LNCAP (cell line): Measurements from ENCODE around the gene GSTP1.
A peak's percentile ranks its signal among the peaks of the same experiment; 100 is the strongest.

Experiments
- TF ChIP-seq, protein P1 (sequence below): fragments of 450-650 bp; IDR thresholded peaks from 2 replicates; pipeline ENCODE4 v1.5.1; 2017; ENCODE audit warnings: mild to moderate bottlenecking

Gene GSTP1

DNA sequence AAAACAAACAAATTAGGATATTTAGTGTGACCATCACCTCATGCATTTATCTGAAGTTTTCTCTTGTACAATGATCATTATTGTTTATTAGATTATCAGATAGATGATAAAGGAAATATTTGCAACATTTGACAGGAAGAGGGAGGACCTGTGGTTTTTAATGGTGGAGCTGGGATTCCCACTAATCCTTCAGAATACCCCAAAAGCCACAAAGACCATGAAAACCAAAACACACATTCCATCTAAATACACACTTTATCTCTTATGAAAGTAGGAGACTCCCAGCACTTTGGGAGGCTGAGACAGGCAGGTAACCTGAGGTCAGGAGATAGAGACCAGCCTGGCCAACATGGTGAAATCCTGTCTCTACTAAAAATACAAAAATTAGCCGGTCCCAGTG is 15.5 kb downstream of the GSTP1 start:
- TF ChIP-seq, protein P1, sequence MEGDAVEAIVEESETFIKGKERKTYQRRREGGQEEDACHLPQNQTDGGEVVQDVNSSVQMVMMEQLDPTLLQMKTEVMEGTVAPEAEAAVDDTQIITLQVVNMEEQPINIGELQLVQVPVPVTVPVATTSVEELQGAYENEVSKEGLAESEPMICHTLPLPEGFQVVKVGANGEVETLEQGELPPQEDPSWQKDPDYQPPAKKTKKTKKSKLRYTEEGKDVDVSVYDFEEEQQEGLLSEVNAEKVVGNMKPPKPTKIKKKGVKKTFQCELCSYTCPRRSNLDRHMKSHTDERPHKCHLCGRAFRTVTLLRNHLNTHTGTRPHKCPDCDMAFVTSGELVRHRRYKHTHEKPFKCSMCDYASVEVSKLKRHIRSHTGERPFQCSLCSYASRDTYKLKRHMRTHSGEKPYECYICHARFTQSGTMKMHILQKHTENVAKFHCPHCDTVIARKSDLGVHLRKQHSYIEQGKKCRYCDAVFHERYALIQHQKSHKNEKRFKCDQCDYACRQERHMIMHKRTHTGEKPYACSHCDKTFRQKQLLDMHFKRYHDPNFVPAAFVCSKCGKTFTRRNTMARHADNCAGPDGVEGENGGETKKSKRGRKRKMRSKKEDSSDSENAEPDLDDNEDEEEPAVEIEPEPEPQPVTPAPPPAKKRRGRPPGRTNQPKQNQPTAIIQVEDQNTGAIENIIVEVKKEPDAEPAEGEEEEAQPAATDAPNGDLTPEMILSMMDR: no peak

DNA sequence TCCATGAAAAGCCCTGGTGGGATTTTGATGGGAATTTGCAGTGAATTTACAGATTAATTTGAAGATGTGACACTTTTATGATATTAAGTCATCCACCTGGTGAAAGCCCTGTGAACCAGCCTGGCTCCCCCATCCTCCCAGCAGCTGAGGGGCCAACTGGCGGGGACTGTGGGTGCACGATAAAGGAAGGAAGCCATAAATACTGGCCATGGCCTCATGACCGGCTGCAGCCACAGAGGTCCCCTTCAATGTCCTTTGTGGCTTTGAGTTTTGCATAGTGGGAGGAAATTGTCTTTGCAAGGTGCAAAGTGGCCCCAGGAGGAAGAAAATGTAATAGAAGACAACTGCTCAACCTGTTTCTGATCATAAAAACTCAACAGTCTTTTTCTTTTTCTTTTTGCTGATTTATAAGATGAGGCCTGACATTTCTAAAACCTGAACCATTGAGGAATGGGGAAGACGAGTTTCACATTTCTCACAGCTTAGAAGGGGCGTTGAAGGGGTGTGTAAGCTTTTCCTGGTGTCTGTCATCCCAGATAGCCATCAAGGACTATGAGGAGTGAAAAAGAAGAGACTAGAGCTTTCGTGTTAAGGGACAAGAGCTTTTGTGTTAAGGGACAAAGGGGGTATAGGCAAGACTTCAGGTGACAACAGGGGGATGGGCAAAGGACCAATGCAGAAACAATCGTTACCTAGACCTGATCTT is 16.9 kb downstream of the GSTP1 start:
- TF ChIP-seq, protein P1: no peak

DNA sequence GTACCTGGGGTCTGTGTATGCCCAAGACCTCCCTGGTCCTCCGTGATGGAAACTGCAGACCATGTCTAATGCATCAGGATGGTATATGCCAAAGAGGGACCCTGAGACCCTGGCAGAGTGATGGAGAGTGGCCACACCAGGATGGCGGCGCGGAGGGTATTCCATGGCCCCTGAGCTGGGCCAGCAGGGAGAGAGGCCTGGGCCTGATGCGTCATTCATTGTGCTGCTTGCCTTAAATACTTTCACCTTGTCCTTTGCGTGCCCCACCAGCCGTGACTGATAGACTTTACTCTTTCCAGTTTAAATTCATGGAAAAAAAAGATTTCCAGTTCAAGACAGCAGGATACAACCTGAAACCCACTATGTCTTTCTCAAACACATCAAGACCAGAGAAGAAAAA is 17.5 kb downstream of the GSTP1 start:
- TF ChIP-seq, protein P1: no peak

DNA sequence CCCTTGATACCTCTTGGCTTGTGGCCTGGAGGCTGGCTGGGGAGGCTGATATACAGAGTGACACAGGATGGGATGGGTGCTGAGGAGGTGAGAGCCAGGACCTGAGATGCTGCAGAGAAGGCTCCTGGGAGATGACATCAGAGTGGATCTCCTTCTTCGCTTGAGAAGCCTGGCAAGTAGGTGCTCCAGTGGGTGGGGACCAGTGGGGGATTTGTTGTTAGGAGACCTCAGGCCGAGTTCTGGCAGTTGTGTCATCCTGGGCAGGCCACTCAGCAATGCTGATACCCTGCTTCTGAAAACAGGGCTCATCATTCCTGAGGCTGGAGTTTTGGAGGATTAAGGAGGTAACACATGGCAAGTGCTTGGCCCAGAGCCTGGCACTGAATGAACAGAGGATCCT is 21.2 kb downstream of the GSTP1 start:
- TF ChIP-seq, protein P1: no peak

DNA sequence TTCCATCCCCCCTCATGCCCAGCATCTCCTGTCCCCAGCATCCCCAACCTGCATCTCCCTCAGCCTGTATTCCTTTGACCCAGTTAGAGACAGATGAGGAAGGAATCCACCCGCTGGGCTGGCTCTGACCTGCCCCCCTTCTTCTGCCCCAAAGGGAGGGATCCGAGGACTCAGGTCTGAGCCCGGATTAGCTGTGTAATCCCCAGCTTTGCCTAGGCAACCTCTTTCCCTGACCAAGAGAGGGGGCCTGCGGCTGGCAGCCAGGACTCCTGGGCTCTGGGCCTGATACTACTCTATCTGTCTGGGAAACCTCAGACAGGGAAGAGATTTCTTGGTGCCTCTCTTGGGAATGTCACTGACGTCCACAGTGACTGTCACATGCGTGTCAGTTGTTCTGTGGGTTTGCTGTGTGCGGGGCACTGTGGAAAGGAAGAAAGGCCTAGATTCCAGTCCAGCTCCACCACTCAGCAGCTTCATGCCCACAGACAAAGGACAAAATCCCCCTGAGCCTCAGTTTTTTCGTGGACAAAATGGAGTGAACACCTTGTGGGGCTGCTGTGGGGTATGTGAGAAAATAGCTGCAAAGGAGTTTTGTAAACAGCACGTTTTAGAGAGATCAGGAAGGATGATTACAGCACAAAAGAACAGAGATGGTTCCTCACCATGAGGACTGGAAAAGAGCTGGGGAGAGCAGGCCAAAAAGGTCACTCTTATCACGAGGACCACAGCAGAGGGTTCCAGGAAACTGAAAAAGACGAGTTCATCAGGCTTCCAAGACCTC is 21.8 kb downstream of the GSTP1 start:
- TF ChIP-seq, protein P1: no peak

DNA sequence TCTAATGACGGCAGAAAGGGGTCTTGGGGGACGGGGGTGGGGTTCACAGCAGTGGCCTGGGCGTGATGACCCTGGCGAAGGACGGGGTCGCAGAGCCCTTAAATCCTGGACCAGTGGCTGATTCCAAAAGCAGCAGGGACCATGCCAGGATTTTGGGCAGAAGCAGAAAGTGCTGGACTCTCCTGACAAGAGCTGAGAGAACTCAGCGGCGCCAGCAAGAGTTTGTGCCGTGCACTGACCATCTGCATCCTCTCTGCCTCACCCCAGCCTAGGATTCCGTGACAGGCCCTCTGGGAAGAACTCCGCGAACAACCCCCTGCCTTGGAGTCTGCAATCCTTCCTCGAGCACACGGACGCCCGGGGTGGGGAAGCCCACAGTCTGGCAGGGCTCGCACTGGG is 22.5 kb downstream of the GSTP1 start:
- TF ChIP-seq, protein P1: no peak

DNA sequence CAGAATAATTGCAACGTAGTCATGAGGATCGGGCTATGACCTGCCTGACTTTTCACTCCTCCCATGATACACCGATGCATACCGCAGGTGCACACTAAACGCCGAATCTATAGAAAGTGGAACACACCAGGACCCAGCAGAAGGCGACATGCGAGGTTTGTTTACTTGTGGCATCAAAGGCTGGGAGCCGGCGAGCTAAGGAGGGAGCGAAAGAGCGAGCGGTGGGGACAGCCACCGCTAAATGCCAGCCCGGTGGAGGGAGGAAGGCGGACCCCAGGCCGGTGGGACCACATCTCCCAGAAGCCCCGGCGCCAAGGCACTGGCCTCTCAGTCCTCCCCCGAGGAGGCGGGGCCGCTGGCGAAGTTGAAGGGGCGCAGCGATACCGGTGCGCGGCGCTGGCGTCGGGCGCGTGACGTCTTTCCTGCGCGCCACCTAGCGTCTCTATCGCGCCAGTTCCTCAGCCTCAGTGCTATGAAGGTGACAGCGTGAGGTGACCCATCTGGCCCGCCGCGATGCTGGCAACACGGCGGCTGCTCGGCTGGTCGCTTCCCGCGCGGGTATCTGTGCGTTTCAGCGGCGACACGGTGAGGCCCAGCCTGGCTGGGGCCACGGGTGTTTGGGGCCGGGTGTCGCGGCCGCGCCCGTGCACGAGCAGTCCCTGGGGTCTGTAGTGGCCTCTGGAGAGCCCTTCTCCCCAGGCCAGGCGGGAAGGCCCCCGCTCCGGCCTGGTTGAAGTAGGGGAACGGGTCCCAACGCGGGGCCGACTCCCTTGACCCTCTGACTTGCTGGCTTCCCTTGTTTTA is 23.1 kb downstream of the GSTP1 start, which contains the start of gene NDUFV1:
NDUFV1 (plus strand) TSS at position 445 of the 804 bp plus-strand sequence; CDS start at position 514, 69 bp downstream.
- TF ChIP-seq, protein P1: peak; percentile 58
